B cell (primary cell): ENCODE measurements around the gene TBKBP1. TPM values are rescaled to one million over a fixed set of nuclear protein-coding genes. Genes with fewer than 3 reads are reported as not detected.

ENCODE experiments used
- ATAC-seq: fragments of 200-7000 bp; cut with Tn5 transposase; one replicate; pipeline ENCODE4 v1.10.0; 2021; ENCODE audit warnings: low read depth, mild to moderate bottlenecking, moderate number of reproducible peaks, moderate library complexity
- CTCF ChIA-PET: fragments of 350-600 bp; sonication (Branson Sonifier 250); formaldehyde crosslinking; loops from one replicate; lab custom pipeline; 2021; ENCODE audit warnings: antibody characterized with exemption, inconsistent platforms; lab: Charles Lee
- POLR2A ChIA-PET: fragments of 350-600 bp; sonication (Branson Sonifier 250); formaldehyde crosslinking; loops from one replicate; lab custom pipeline; 2021; ENCODE audit warnings: antibody characterized with exemption; lab: Charles Lee
- DNase-seq: peaks from one replicate; pipeline ENCODE4 v3.0.0; 2013
- H2AFZ ChIP-seq: 2 replicates; pipeline ENCODE4 v1.6.1; 2012; ENCODE audit warnings: mild to moderate bottlenecking, low read depth, low read length; ENCODE audit not compliant: insufficient read depth, poor library complexity, severe bottlenecking
- H3K27ac ChIP-seq, 2 donors: 1 replicate in 1 of 2; 2 replicates in 1 of 2; pipeline ENCODE4 v1.5.1; 2012 to 2013; ENCODE audit warnings: low read length in 2 of 2, mild to moderate bottlenecking in 2 of 2, moderate library complexity in 1 of 2
- H3K27me3 ChIP-seq, 4 experiments: fragments of 200-600 bp in 1 of 4; sonication (generic) in 1 of 4; replicated peaks in 1 of 4; 1 replicate in 2 of 4; 2 replicates in 2 of 4; pipeline versions ENCODE4 v1.6.1 to v1.7.0; 2013 to 2016; ENCODE audit warnings: low read length in 3 of 4, mild to moderate bottlenecking in 2 of 4, mixed read lengths in 1 of 4, moderate library complexity in 1 of 4; ENCODE audit not compliant: insufficient read depth in 4 of 4, control insufficient read depth in 3 of 4; ENCODE audit errors: control extremely low read depth in 1 of 4
- H3K36me3 ChIP-seq, 2 experiments: replicated peaks in 1 of 2; 1 replicate in 1 of 2; 2 replicates in 1 of 2; pipeline versions ENCODE4 v1.6.1 to v1.7.1; 2013; ENCODE audit warnings: low read length in 1 of 2; ENCODE audit not compliant: insufficient read depth in 2 of 2, control insufficient read depth in 1 of 2; ENCODE audit errors: control extremely low read depth in 1 of 2, extremely low read depth in 1 of 2
- H3K4me1 ChIP-seq, 2 donors: fragments of 200-600 bp in 1 of 2; sonication (generic) in 1 of 2; 1 replicate in 1 of 2; 2 replicates in 1 of 2; pipeline versions ENCODE4 v1.5.1 to v1.6.1; 2013 to 2017; ENCODE audit warnings: low read length in 2 of 2; ENCODE audit not compliant: control insufficient read depth in 2 of 2, insufficient read depth in 2 of 2
- H3K4me2 ChIP-seq: replicated peaks from 2 replicates; pipeline ENCODE3; 2012; ENCODE audit warnings: mild to moderate bottlenecking, low read depth, low read length; ENCODE audit not compliant: poor library complexity, severe bottlenecking
- H3K4me3 ChIP-seq, 5 experiments: fragments of 200-600 bp in 1 of 5; sonication (generic) in 1 of 5; 1 replicate in 3 of 5; 2 replicates in 2 of 5; pipeline versions ENCODE4 v1.5.1 to v1.7.0; 2011 to 2016; ENCODE audit warnings: low read length in 4 of 5, mild to moderate bottlenecking in 4 of 5, low read depth in 2 of 5, control low read depth in 1 of 5, moderate library complexity in 1 of 5; ENCODE audit not compliant: insufficient read depth in 1 of 5; ENCODE audit errors: control extremely low read depth in 1 of 5, extremely low read depth in 1 of 5
- H3K79me2 ChIP-seq: fragments of 200-600 bp; sonication (generic); one replicate; pipeline ENCODE4 v1.6.0; 2016; ENCODE audit warnings: low read length; ENCODE audit not compliant: control insufficient read depth, insufficient read depth
- H3K9ac ChIP-seq: fragments of 200-600 bp; sonication (generic); 2 replicates; pipeline ENCODE4 v1.6.1; 2017; ENCODE audit warnings: mild to moderate bottlenecking, low read length, moderate library complexity
- H3K9me3 ChIP-seq, 3 donors: one replicate each; pipeline versions ENCODE4 v1.6.1 to v1.7.1; 2013; ENCODE audit warnings: low read length in 2 of 3; ENCODE audit not compliant: control insufficient read depth in 2 of 3, insufficient read depth in 1 of 3; ENCODE audit errors: control extremely low read depth in 1 of 3
- H4K20me1 ChIP-seq: 2 replicates; pipeline ENCODE4 v1.6.0; 2012; ENCODE audit warnings: mild to moderate bottlenecking, low read length; ENCODE audit not compliant: insufficient read depth, control insufficient read depth, poor library complexity, severe bottlenecking
- H3K27ac Mint-ChIP-seq: one replicate; pipeline ENCODE4 v1.8.0; 2021; ENCODE audit warnings: mixed read lengths
- H3K27me3 Mint-ChIP-seq: one replicate; pipeline ENCODE4 v1.8.0; 2021; ENCODE audit warnings: mixed read lengths
- H3K4me1 Mint-ChIP-seq: one replicate; pipeline ENCODE4 v1.8.0; 2021; ENCODE audit warnings: mixed read lengths
- H3K4me3 Mint-ChIP-seq: one replicate; pipeline ENCODE4 v1.8.0; 2021; ENCODE audit warnings: mixed read lengths
- H3K9me3 Mint-ChIP-seq: one replicate; pipeline ENCODE4 v1.8.0; 2022; ENCODE audit warnings: mixed read lengths; ENCODE audit not compliant: insufficient read depth
- EZH2 ChIP-seq: IDR thresholded peaks from 2 replicates; pipeline ENCODE4 v1.6.1; 2012; ENCODE audit warnings: borderline replicate concordance, low read depth, mild to moderate bottlenecking, moderate library complexity, low read length; ENCODE audit not compliant: insufficient read depth, poor library complexity, severe bottlenecking
- WGBS: methylation state at CpG from one replicate; pipeline ENCODE4 v1.1.5; 2013; ENCODE audit warnings: missing lambda C conversion rate; ENCODE audit not compliant: insufficient coverage; 5-methylcytosine and 5-hydroxymethylcytosine counted together
- intact Hi-C: fragments of 100-400 bp; cut with micrococcal nuclease; formaldehyde crosslinking; loops from one replicate; pipeline ENCODE4 v1.10.0; 2022
- polyA plus RNA-seq: library from polyadenylated mRNA; depleted of rRNA; stranded (reverse); fragments of >200 nt; gene quantifications from 2 replicates; pipeline ENCODE4 v1.2.3, GENCODE V29; 2012
- total RNA-seq, 2 donors: library from RNA; stranded (reverse); fragments of 120-200 nt in 1 of 2; gene quantifications; 1 replicate in 1 of 2; 2 replicates in 1 of 2; pipeline versions ENCODE4 v1.2.3 to v1.2.4, GENCODE V29; 2013 to 2022
- TF ChIP-seq, protein P1 (sequence below): fragments of 200-600 bp; IDR thresholded peaks from one replicate; pipeline ENCODE4 v1.8.0; 2022; ENCODE audit warnings: antibody characterized with exemption, mild to moderate bottlenecking

Gene TBKBP1
- total and polyA plus RNA-seq, 2 donors (not counting 1 experiment from before 2014, with no cell fraction given), result 6.6 to 8.4 TPM

DNA sequence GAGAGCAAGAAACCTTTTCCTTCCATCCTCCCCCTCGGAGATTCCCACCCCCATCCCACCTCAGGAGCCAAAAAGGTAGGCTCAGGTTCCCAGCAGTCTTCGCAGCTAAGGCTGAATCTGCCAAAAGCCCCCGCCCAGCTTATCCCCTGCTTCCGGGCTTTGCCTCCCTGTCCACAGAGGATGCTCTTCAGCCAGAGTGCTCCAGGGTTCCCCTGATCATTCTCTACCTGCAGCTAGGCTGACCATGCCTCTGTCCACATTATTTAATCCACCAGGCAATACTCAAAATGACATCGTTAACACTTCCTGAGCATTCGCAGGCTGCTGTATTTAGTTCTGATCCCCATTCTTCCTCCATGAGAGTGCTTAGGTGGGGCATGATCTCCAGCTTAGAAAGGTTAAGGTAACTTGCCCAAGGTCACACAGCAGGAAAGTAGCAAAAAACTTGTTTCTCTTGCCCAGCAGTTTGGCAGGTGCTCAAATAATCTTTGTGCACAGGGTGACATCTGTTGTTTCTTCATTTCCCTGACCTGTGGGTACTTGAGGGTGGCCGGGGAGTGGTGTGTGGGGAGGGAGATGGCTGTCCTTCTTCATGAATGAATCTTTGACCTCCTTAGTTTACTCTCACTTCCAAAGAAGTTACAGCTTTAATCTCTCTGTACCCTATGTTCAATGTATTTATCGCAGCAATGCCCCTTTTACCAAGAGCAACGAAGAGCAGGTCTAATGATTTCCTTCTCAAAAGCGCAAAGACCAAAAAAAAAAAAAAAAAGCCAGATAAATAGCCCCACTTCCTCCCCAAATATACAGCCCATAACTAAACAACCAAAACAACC lies 848 bp upstream of the TBKBP1 start:
- DNase-seq (peak; percentile 46), ATAC-seq (no peak)
- ChIA-PET CTCF (interaction anchor here (1.0 to 1.5 kb wide), 4 partner anchors 26 to 109 kb away, joined by 3 to 4 read pairs (median 4); partner anchors contain the start of gene TBX21), POLR2A (interaction anchor here (0.7 to 1.4 kb wide), 4 partner anchors 12 to 1721 kb away, joined by 5 to 8 read pairs (median 6); partner anchors contain the start of genes PHB1 and TBX21)
- no peaks in the 10 kb centered on the region for H3K9me3 ChIP-seq
- H3K4me2 ChIP-seq, result peak overlapping the region; percentile 98
- WGBS, result 34% methylated on average over 7 of the region's 10 CpGs
- H2AFZ ChIP-seq, result peak overlapping the region; percentile 74
- peaks cover 23 to 35% of the 10 kb centered on the region in 2 donors for H3K4me1 ChIP-seq
- Mint-ChIP-seq H3K27ac (peak overlapping the region; percentile 59), H3K27me3 (no peaks in the 10 kb centered on the region), H3K4me1 (peaks cover 34% of the 10 kb centered on the region), H3K4me3 (peak overlapping the region; percentile 82), H3K9me3 (no peaks in the 10 kb centered on the region)
- no peaks in the 10 kb centered on the region for H3K36me3 ChIP-seq
- peak overlapping the region; percentile 6 to 73 (median 64) for H3K4me3 ChIP-seq
- peaks cover 3% of the 10 kb centered on the region for H3K79me2 ChIP-seq
- H4K20me1 ChIP-seq, result no peaks in the 10 kb centered on the region
- peak overlapping the region in 1 of 2 donors; percentile 23 for H3K27ac ChIP-seq
- TF ChIP-seq EZH2, result no peak
- TF ChIP-seq, protein P1, sequence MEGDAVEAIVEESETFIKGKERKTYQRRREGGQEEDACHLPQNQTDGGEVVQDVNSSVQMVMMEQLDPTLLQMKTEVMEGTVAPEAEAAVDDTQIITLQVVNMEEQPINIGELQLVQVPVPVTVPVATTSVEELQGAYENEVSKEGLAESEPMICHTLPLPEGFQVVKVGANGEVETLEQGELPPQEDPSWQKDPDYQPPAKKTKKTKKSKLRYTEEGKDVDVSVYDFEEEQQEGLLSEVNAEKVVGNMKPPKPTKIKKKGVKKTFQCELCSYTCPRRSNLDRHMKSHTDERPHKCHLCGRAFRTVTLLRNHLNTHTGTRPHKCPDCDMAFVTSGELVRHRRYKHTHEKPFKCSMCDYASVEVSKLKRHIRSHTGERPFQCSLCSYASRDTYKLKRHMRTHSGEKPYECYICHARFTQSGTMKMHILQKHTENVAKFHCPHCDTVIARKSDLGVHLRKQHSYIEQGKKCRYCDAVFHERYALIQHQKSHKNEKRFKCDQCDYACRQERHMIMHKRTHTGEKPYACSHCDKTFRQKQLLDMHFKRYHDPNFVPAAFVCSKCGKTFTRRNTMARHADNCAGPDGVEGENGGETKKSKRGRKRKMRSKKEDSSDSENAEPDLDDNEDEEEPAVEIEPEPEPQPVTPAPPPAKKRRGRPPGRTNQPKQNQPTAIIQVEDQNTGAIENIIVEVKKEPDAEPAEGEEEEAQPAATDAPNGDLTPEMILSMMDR, result no peak
- H3K9ac ChIP-seq, result peak overlapping the region; percentile 68
- intact Hi-C loops, result loop anchor here (2.0 to 10.0 kb wide), 2 partner anchors 42 to 112 kb away; no protein-coding TSS in a partner anchor
- peaks cover 0 to 5% (median 2%) of the 10 kb centered on the region in 4 experiments for H3K27me3 ChIP-seq
